Activated B cell treated with CpG ODN at 0.5 μM for 24 hours (primary cell): Measurements from ENCODE around the gene ARHGAP15. TPM values are rescaled to one million over a fixed set of nuclear protein-coding genes. Genes with fewer than 3 reads are reported as not detected.

Source experiments
- ATAC-seq: fragments of 200-7000 bp; cut with Tn5 transposase; one replicate; pipeline ENCODE4 v1.10.0; 2021; ENCODE audit warnings: low read depth, mild to moderate bottlenecking, moderate library complexity
- CTCF ChIA-PET: fragments of 350-600 bp; sonication (Branson Sonifier 250); formaldehyde crosslinking; loops from one replicate; lab custom pipeline; 2021; ENCODE audit warnings: antibody characterized with exemption; lab: Charles Lee
- POLR2A ChIA-PET: fragments of 350-600 bp; sonication (Branson Sonifier 250); formaldehyde crosslinking; loops from one replicate; lab custom pipeline; 2021; ENCODE audit warnings: antibody characterized with exemption; lab: Charles Lee
- DNase-seq: peaks from one replicate; pipeline ENCODE4 v3.0.0; 2022
- H3K27ac Mint-ChIP-seq: one replicate; pipeline ENCODE4 v1.8.0; 2020; ENCODE audit warnings: mixed read lengths
- H3K27me3 Mint-ChIP-seq: one replicate; pipeline ENCODE4 v1.8.0; 2021; ENCODE audit warnings: mixed read lengths
- H3K36me3 Mint-ChIP-seq: one replicate; pipeline ENCODE4 v1.8.0; 2021; ENCODE audit warnings: low read depth, mixed read lengths
- H3K4me1 Mint-ChIP-seq: one replicate; pipeline ENCODE4 v1.8.0; 2021; ENCODE audit warnings: mixed read lengths
- H3K4me3 Mint-ChIP-seq: one replicate; pipeline ENCODE4 v1.8.0; 2020; ENCODE audit warnings: mild to moderate bottlenecking, mixed read lengths
- H3K9me3 Mint-ChIP-seq: one replicate; pipeline ENCODE4 v1.8.0; 2020; ENCODE audit warnings: mixed read lengths
- CTCF ChIP-seq: fragments of 200-600 bp; IDR thresholded peaks from one replicate; pipeline ENCODE4 v1.8.0; 2022; ENCODE audit warnings: antibody characterized with exemption, mild to moderate bottlenecking
- intact Hi-C: fragments of 100-400 bp; cut with micrococcal nuclease; formaldehyde crosslinking; loops from one replicate; pipeline ENCODE4 v1.15.1; 2024
- total RNA-seq: library from RNA; stranded (reverse); gene quantifications from 2 replicates; pipeline ENCODE4 v1.2.3, GENCODE V29; 2022

The ARHGAP15 gene
- total RNA-seq, 1 donor from 2014 or later = 112 TPM

- no peak for TF ChIP-seq CTCF
- ATAC-seq = no peak
- ChIA-PET POLR2A (no interaction called here), CTCF (no interaction called here)
- H3K27me3 Mint-ChIP-seq = no peaks in the 10 kb centered on the region
- peaks cover 45% of the 10 kb centered on the region for H3K36me3 Mint-ChIP-seq
- DNase-seq = no peak
- H3K9me3 Mint-ChIP-seq = no peaks in the 10 kb centered on the region
- no peaks in the 10 kb centered on the region for H3K4me1 Mint-ChIP-seq
- intact Hi-C loops = no loop called here
- H3K4me3 Mint-ChIP-seq = no peak overlapping the region
- no peak overlapping the region for H3K27ac Mint-ChIP-seq
Observed at GRCh38 chr2:143553261-143553660, 424.0 kb downstream of the ARHGAP15 start.

GRCh38 chr2:143558665-143559064 lies 429.4 kb downstream of the ARHGAP15 start:
- H3K36me3 Mint-ChIP-seq = peaks cover 79% of the 10 kb centered on the region
- no peak for DNase-seq
- H3K4me3 Mint-ChIP-seq = no peak overlapping the region
- H3K9me3 Mint-ChIP-seq = no peaks in the 10 kb centered on the region
- intact Hi-C loops = no loop called here
- H3K4me1 Mint-ChIP-seq = peaks cover 8% of the 10 kb centered on the region
- no peak for TF ChIP-seq CTCF
- H3K27me3 Mint-ChIP-seq = no peaks in the 10 kb centered on the region
- H3K27ac Mint-ChIP-seq = no peak overlapping the region
- CTCF ChIA-PET = no interaction called here
- POLR2A ChIA-PET = no interaction called here
- ATAC-seq = no peak

GRCh38 chr2:143559147-143559546 lies 429.9 kb downstream of the ARHGAP15 start:
- ATAC-seq = no peak
- no peak for TF ChIP-seq CTCF
- no peak for DNase-seq
- ChIA-PET CTCF (no interaction called here), POLR2A (no interaction called here)
- intact Hi-C loops = no loop called here
- H3K27me3 Mint-ChIP-seq = no peaks in the 10 kb centered on the region
- H3K27ac Mint-ChIP-seq = no peak overlapping the region
- H3K9me3 Mint-ChIP-seq = no peaks in the 10 kb centered on the region
- H3K36me3 Mint-ChIP-seq = peaks cover 84% of the 10 kb centered on the region
- no peak overlapping the region for H3K4me3 Mint-ChIP-seq
- H3K4me1 Mint-ChIP-seq = peaks cover 12% of the 10 kb centered on the region

- ChIA-PET POLR2A (no interaction called here), CTCF (no interaction called here)
- peaks cover 89% of the 10 kb centered on the region for H3K36me3 Mint-ChIP-seq
- peaks cover 18% of the 10 kb centered on the region for H3K4me1 Mint-ChIP-seq
- no peaks in the 10 kb centered on the region for H3K9me3 Mint-ChIP-seq
- H3K27me3 Mint-ChIP-seq = no peaks in the 10 kb centered on the region
- no peak for DNase-seq
- no peak for TF ChIP-seq CTCF
- intact Hi-C loops = no loop called here
- no peak overlapping the region for H3K27ac Mint-ChIP-seq
- no peak for ATAC-seq
- H3K4me3 Mint-ChIP-seq = no peak overlapping the region
Observed at GRCh38 chr2:143560724-143561123, 431.5 kb downstream of the ARHGAP15 start.

- intact Hi-C loops = loop anchor here (2.0 kb wide), 1 partner anchor 18 kb away; no protein-coding TSS in a partner anchor
- DNase-seq (no peak), ATAC-seq (no peak)
- no peak overlapping the region for H3K4me3 Mint-ChIP-seq
- ChIA-PET CTCF (no interaction called here), POLR2A (no interaction called here)
- TF ChIP-seq CTCF = no peak
- no peaks in the 10 kb centered on the region for H3K27me3 Mint-ChIP-seq
- peaks cover 3% of the 10 kb centered on the region for H3K9me3 Mint-ChIP-seq
- H3K4me1 Mint-ChIP-seq = peaks cover 18% of the 10 kb centered on the region
- no peak overlapping the region for H3K27ac Mint-ChIP-seq
- H3K36me3 Mint-ChIP-seq = peaks cover 87% of the 10 kb centered on the region
Observed at GRCh38 chr2:143564419-143564818, 435.2 kb downstream of the ARHGAP15 start.
